Kidney epithelial cell (primary cell): ENCODE data around the gene PDZK1. TPM values are rescaled to one million over a fixed set of nuclear protein-coding genes. Genes with fewer than 3 reads are reported as not detected.
"Not testable (repeated sequence)": the region's sequence is repeated elsewhere in the genome, so short reads cannot be mapped to it uniquely, and the experiment has no call there.

Experiments
- DNase-seq: peaks from one replicate; pipeline ENCODE4 v3.0.0-alpha.2; 2010; ENCODE audit warnings: low read depth
- H3K27me3 ChIP-seq: 2 replicates; pipeline ENCODE4 v1.6.0; 2011; ENCODE audit warnings: low read length; ENCODE audit not compliant: control insufficient read depth, insufficient read depth
- H3K36me3 ChIP-seq: 2 replicates; pipeline ENCODE4 v1.5.1; 2011; ENCODE audit warnings: low read length; ENCODE audit not compliant: control insufficient read depth, insufficient read depth
- H3K4me3 ChIP-seq: 2 replicates; pipeline ENCODE4 v1.5.1; 2011; ENCODE audit warnings: low read depth, mild to moderate bottlenecking, control low read depth, low read length
- total RNA-seq: library from RNA; depleted of rRNA; stranded (reverse); fragments of >200 nt; gene quantifications from 2 replicates; pipeline ENCODE4 v1.2.3, GENCODE V29; 2015

Gene PDZK1
- total RNA-seq, 1 donor from 2014 or later, result not detected

DNA sequence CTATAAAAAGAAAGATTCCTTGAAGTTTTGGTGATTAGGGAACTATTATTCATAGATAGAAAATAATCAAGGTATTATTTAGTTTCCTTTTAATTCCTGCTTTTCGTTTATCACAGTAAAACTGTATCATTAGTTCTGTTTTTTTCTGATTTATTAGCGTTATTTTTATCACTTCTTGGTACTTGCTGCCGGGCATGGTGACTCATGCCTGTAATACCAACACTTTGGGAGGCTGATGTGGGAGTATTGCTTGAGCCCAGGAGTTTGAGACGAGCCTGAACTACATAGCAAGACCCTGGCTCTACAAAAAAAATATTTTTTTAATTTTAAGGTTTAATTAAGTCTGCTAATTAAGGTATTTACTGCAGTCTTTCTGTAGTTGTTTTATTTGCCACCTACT, 42.2 kb downstream of the PDZK1 start:
- not testable (repeated sequence) for H3K4me3 ChIP-seq, H3K36me3 ChIP-seq, H3K27me3 ChIP-seq, DNase-seq

DNA sequence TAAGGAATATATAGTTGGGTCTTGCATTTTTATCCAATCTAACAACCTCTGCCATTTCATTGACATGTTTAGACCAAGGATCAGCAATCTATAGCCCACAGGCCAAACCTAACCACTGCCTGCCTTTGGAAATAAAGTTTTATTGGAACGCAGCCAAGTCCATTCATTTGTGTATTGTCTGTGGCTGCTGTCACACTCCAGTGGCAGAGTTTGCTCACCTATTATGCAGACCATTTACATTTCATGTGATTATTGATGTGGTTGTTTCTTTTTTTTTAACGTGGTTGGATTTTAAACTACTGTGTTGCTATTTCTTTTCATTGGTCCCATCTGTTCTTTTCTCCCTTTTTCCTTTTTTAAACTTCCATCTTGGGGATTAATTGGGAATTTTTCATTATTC, 44.7 kb downstream of the PDZK1 start:
- not testable (repeated sequence) for H3K27me3 ChIP-seq, H3K36me3 ChIP-seq, H3K4me3 ChIP-seq, DNase-seq

DNA sequence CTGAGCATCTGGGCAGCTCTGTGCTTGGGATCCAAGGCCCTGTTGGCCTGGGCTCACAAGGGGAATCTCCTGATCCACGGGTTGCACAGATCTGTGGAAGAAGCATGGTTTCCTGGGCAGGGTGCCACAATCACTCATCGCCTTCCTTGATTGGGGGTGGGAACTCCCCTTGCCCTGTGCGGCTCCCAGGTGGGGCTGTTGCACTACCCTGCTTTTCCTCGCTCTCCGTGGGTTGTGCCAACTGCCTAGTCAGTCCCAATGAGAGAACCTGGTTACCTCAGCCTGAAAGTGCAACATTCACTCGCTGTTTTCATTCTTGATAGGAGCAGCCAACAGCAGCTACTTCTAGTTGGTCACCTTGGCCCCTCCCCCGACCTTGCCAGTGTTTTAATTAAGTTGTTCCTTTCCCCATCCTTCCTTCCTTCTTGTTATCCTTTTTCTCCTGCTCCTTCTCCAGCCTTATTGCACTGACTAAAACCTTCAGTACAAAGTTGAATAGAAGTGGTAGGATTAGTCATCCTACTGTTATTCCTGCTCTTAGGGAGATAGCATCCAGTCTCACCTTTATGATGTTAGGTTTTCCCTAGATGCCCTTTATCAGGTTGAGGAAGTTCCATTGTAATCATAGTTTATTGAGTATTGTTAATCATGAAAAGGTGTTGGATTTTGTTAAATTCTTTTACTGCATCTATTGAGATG, 50.8 kb downstream of the PDZK1 start:
- H3K36me3 ChIP-seq, H3K4me3 ChIP-seq, DNase-seq, H3K27me3 ChIP-seq: not testable (repeated sequence)

DNA sequence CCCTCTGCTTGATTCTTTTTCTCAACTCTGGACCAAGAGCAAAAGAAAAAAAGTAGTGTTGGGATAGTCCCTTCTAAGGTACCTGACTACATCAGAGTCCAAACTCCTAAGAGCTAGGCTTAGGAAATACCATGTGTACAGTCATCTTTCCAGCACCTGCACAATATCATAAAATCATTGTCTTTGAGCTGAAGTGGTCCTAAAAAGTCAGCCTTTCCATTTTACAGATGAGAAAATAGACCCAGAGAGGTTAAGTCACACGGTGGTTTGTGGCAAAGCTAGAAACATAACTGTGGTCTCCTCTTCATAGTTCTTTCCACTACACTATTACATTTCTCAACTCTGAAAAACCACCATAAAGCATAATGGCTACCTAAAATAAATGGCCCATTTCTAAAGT, 63.2 kb downstream of the PDZK1 start:
- H3K27me3 ChIP-seq, H3K36me3 ChIP-seq, H3K4me3 ChIP-seq, DNase-seq: not testable (repeated sequence)

DNA sequence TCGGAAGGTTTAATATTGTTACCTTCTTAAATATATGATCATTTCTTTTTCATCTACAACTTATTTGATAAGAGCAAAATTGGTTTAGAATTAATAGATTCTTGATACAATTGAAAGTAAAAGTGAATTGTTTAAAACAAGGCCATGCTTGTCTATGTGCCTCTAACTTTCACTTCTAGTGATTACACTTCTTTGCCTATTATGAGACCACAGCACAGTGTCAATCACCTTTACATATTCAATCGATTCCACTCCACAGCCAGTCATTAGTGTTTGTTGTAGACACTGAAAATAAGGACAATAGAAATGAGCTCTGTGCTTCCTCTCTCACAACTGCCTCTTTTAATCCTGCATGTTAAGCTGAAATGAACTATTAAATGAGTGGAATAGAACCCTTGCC, 65.3 kb downstream of the PDZK1 start:
- DNase-seq, H3K36me3 ChIP-seq, H3K27me3 ChIP-seq, H3K4me3 ChIP-seq: not testable (repeated sequence)

DNA sequence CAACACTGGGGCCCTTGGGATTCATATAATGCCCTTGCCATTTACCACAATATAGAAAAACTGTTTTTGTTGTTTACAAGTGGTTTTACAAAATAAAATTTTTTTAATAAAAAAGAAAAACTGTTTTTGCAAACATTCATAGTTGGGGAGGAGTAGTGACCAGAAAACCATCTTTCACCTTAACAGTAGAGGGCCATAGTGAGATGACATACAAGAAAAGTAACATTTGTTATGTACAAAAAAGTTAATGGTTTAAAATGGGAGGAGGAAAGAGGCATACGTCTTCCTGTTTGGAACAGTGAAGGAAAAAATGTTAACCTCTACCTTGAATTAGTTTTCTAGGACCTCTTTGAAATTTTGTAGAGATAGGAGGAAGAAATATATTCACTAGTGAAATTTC, 70.9 kb downstream of the PDZK1 start:
- H3K36me3 ChIP-seq, H3K27me3 ChIP-seq, H3K4me3 ChIP-seq, DNase-seq: not testable (repeated sequence)

DNA sequence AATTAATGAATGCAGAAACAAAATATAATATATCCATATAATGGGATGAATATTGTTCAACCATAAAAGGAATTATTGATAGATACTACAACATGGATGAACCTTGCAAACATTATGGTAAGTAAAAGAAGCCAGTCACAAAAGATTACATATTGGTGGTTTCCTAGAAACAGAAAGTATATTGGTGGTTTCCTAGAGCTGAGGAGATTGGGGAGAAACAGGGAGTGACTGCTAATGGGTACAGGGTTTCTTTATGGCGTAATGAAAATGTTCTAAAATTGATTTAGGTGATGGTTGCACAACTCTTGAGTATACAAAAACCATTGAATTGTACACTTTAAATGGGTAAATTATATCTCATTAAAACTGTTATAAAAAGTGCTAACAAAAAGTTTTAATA, 85.0 kb downstream of the PDZK1 start:
- H3K4me3 ChIP-seq, H3K36me3 ChIP-seq, DNase-seq, H3K27me3 ChIP-seq: not testable (repeated sequence)

Other genes with a start within 250 kb of the PDZK1 start
- 22.3 and 25.6 TPM in 2 replicates for gene GPR89A, start 99.4 kb downstream of the PDZK1 start, total RNA-seq
- not detected in 2 replicates for gene CD160, start 12.1 kb upstream of the PDZK1 start, total RNA-seq
- gene RNF115, start 116.7 kb upstream of the PDZK1 start, total RNA-seq, result 7.7 and 8.5 TPM in 2 replicates
- 43.4 and 44.2 TPM in 2 replicates for gene POLR3C, start 116.8 kb upstream of the PDZK1 start, total RNA-seq
- gene NUDT17, start 138.3 kb upstream of the PDZK1 start, total RNA-seq, result 1.9 and 2.5 TPM in 2 replicates
- gene PIAS3, start 151.7 kb upstream of the PDZK1 start, total RNA-seq, result 17.7 and 19.6 TPM in 2 replicates
- gene ANKRD35, start 178.5 kb upstream of the PDZK1 start, total RNA-seq, result 0.07 TPM in 1 of 2 replicates, not detected in the other
- gene ITGA10, start 202.7 kb upstream of the PDZK1 start, total RNA-seq, result 0.08 and 0.89 TPM in 2 replicates
- gene PEX11B, start 211.3 kb upstream of the PDZK1 start, total RNA-seq, result 25.9 and 31.2 TPM in 2 replicates
- 159 and 173 TPM in 2 replicates for gene RBM8A, start 220.1 kb upstream of the PDZK1 start, total RNA-seq